Measurements from ENCODE around the gene SMKR1.

- no peak for TF ChIP-seq POLR2A (IDR thresholded peaks at IDR 0.05; ENCODE audit: low read depth, low read length)
- TF ChIP-seq POLR2AphosphoS5 (IDR thresholded peaks at IDR 0.05; ENCODE audit: low read depth, low read length), result no peak
- TF ChIP-seq TAF1 (IDR thresholded peaks at IDR 0.05; ENCODE audit: low read depth, low read length), result no peak
Observed at GRCh38 chr7:129514683-129515082, 12.4 kb downstream of the SMKR1 start.

Data from GM12891 (cell line).